ENCODE measurements around the gene SNX19.

GRCh38 chr11:130907229-130907628 is 9.1 kb downstream of the SNX19 start:
- TF ChIP-seq POLR2A (IDR thresholded peaks at IDR 0.05) = no peak
- TF ChIP-seq CTCF (IDR thresholded peaks at IDR 0.05) = no peak
- TF ChIP-seq POLR2AphosphoS5 (IDR thresholded peaks at IDR 0.05) = no peak
